Peyer's patch (tissue), 4 donors: ENCODE results near the gene TIGIT.

ENCODE experiments used
- POLR2A ChIP-seq, 2 donors: fragments of 450-650 bp; IDR thresholded peaks; one replicate each; pipeline ENCODE4 v1.5.1; 2017; ENCODE audit warnings: antibody characterized with exemption in 2 of 2, mild to moderate bottlenecking in 2 of 2, moderate library complexity in 2 of 2
- TF ChIP-seq, protein P1 (sequence below), 6 experiments: fragments of 450-650 bp in 4 of 6; fragments of 200-600 bp in 2 of 6; sonication (generic) in 1 of 6; IDR thresholded peaks; one replicate each; pipeline ENCODE4 v1.5.1; 2017 to 2019; ENCODE audit warnings: antibody characterized with exemption in 6 of 6, mild to moderate bottlenecking in 3 of 6, moderate library complexity in 1 of 6

DNA sequence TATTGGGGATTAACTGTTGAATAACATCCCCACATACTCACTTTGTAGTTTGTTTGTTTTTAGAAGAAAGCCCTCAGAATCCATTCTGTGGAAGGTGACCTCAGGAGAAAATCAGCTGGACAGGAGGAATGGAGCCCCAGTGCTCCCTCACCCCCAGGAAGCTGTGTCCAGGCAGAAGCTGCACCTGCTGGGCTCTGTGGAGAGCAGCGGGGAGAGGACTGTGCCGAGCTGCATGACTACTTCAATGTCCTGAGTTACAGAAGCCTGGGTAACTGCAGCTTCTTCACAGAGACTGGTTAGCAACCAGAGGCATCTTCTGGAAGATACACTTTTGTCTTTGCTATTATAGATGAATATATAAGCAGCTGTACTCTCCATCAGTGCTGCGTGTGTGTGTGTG lies 14.0 kb downstream of the TIGIT start:
- TF ChIP-seq, protein P1, sequence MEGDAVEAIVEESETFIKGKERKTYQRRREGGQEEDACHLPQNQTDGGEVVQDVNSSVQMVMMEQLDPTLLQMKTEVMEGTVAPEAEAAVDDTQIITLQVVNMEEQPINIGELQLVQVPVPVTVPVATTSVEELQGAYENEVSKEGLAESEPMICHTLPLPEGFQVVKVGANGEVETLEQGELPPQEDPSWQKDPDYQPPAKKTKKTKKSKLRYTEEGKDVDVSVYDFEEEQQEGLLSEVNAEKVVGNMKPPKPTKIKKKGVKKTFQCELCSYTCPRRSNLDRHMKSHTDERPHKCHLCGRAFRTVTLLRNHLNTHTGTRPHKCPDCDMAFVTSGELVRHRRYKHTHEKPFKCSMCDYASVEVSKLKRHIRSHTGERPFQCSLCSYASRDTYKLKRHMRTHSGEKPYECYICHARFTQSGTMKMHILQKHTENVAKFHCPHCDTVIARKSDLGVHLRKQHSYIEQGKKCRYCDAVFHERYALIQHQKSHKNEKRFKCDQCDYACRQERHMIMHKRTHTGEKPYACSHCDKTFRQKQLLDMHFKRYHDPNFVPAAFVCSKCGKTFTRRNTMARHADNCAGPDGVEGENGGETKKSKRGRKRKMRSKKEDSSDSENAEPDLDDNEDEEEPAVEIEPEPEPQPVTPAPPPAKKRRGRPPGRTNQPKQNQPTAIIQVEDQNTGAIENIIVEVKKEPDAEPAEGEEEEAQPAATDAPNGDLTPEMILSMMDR (IDR thresholded peaks at IDR 0.05): no peak
- TF ChIP-seq POLR2A (IDR thresholded peaks at IDR 0.05): no peak
